ENCODE data around the gene STXBP4. TPM values are rescaled to one million over a fixed set of nuclear protein-coding genes. Genes with fewer than 3 reads are reported as not detected.

The STXBP4 gene
- polyA plus RNA-seq (2013, experiment 1 of 2) = 10.7 TPM
- polyA plus RNA-seq (2013, experiment 2 of 2) = 11.0 TPM

- H3K18ac ChIP-seq (ENCODE audit: low read length) = peak within 1 kb of the TSS; percentile 96
- peak within 1 kb of the TSS; percentile 73 for H3K27ac ChIP-seq (replicated peaks; ENCODE audit: low read length)
- peak within 1 kb of the TSS; percentile 53 for H4K8ac ChIP-seq (ENCODE audit: low read depth, low read length)
- H3K27me3 ChIP-seq (ENCODE audit: control insufficient read depth in 3 of 3, insufficient read depth in 3 of 3, low read depth in 1 of 3, low read length in 3 of 3) = no peaks in the 10 kb centered on the region
- H2BK12ac ChIP-seq (ENCODE audit: low read length) = no peak within 1 kb of the TSS
- H3K23ac ChIP-seq (ENCODE audit: low read depth, low read length, poor library complexity) = peak within 1 kb of the TSS; percentile 29
- H3K36me3 ChIP-seq (replicated peaks in 1 of 2; ENCODE audit: control insufficient read depth in 2 of 2, insufficient read depth in 2 of 2, low read length in 2 of 2) = peaks cover 1 to 32% of the 10 kb centered on the region in 2 donors
- peak within 1 kb of the TSS; percentile 71 for H3K4me2 ChIP-seq (ENCODE audit: insufficient read depth, low read length, poor library complexity, severe bottlenecking)
- no CpG with 5 or more reads among the region's 57 CpGs for WGBS, 2 donors (ENCODE audit: extremely low coverage in 2 of 2, insufficient read length in 2 of 2, insufficient replicate concordance in 1 of 2)
- H3K9me3 ChIP-seq (replicated peaks in 1 of 2; ENCODE audit: control insufficient read depth in 2 of 2, insufficient read depth in 1 of 2, low read depth in 1 of 2, low read length in 2 of 2) = no peaks in the 10 kb centered on the region
- H2BK5ac ChIP-seq (ENCODE audit: low read length) = peak within 1 kb of the TSS; percentile 89
- H3K14ac ChIP-seq (ENCODE audit: low read length) = peak within 1 kb of the TSS; percentile 84
- peak within 1 kb of the TSS; percentile 93 for H2AFZ ChIP-seq (ENCODE audit: low read length)
- H3K4me1 ChIP-seq (ENCODE audit: control insufficient read depth in 2 of 2, insufficient read depth in 1 of 2, low read depth in 1 of 2, low read length in 2 of 2) = peaks cover 1 to 2% of the 10 kb centered on the region in 2 donors
- H4K91ac ChIP-seq (ENCODE audit: low read depth, low read length, poor library complexity) = no peak within 1 kb of the TSS
- DNase-seq (ENCODE audit: low spot score) = peak; percentile 96
- peak within 1 kb of the TSS; percentile 82 for H2AK5ac ChIP-seq (ENCODE audit: low read depth, low read length)
- H3K4me3 ChIP-seq (ENCODE audit: low read length in 2 of 2) = peak within 1 kb of the TSS; percentile 86 to 88
- peak within 1 kb of the TSS; percentile 42 for H2BK120ac ChIP-seq (ENCODE audit: low read depth, low read length)
- H3K79me1 ChIP-seq (ENCODE audit: low read depth, low read length) = peaks cover 2% of the 10 kb centered on the region
- no peak within 1 kb of the TSS for H2BK15ac ChIP-seq (ENCODE audit: low read length)
- H3K4ac ChIP-seq (ENCODE audit: low read length) = no peak within 1 kb of the TSS
- peak within 1 kb of the TSS; percentile 90 for H3K9ac ChIP-seq (ENCODE audit: low read depth, low read length, poor library complexity)
These were observed at the start of gene STXBP4, which contains the start of gene COX11 for GRCh38 chr17:54968262-54968987. TSS of gene STXBP4 (plus strand) at chr17:54968765. CDS start at chr17:54986220, 17,455 bp downstream. TSS of gene COX11 (minus strand) at chr17:54968654. CDS start at chr17:54968646, 8 bp downstream.

GRCh38 chr17:54919425-54919824 lies 49.1 kb upstream of the STXBP4 start:
- no peak overlapping the region for H2BK5ac ChIP-seq (ENCODE audit: low read length)
- no peak overlapping the region for H2AFZ ChIP-seq (ENCODE audit: low read length)
- no peak overlapping the region for H2BK120ac ChIP-seq (ENCODE audit: low read depth, low read length)
- no peak overlapping the region for H4K8ac ChIP-seq (ENCODE audit: low read depth, low read length)
- no peak overlapping the region for H2AK5ac ChIP-seq (ENCODE audit: low read depth, low read length)
- H3K36me3 ChIP-seq (replicated peaks in 1 of 2; ENCODE audit: control insufficient read depth in 2 of 2, insufficient read depth in 2 of 2, low read length in 2 of 2) = peaks cover 15 to 53% of the 10 kb centered on the region in 2 donors
- H4K91ac ChIP-seq (ENCODE audit: low read depth, low read length, poor library complexity) = no peak overlapping the region
- no peak overlapping the region for H3K9ac ChIP-seq (ENCODE audit: low read depth, low read length, poor library complexity)
- no peak overlapping the region for H3K18ac ChIP-seq (ENCODE audit: low read length)
- no peak overlapping the region for H3K4me3 ChIP-seq (ENCODE audit: low read length in 2 of 2)
- H3K4ac ChIP-seq (ENCODE audit: low read length) = no peak overlapping the region
- H2BK12ac ChIP-seq (ENCODE audit: low read length) = no peak overlapping the region
- H3K4me1 ChIP-seq (ENCODE audit: control insufficient read depth in 2 of 2, insufficient read depth in 1 of 2, low read depth in 1 of 2, low read length in 2 of 2) = no peaks in the 10 kb centered on the region
- H3K27ac ChIP-seq (replicated peaks; ENCODE audit: low read length) = no peak overlapping the region
- no peaks in the 10 kb centered on the region for H3K79me1 ChIP-seq (ENCODE audit: low read depth, low read length)
- no peak overlapping the region for H3K23ac ChIP-seq (ENCODE audit: low read depth, low read length, poor library complexity)
- no peak overlapping the region for H3K4me2 ChIP-seq (ENCODE audit: insufficient read depth, low read length, poor library complexity, severe bottlenecking)
- no peak overlapping the region for H3K14ac ChIP-seq (ENCODE audit: low read length)
- H3K27me3 ChIP-seq (ENCODE audit: control insufficient read depth in 3 of 3, insufficient read depth in 3 of 3, low read depth in 1 of 3, low read length in 3 of 3) = no peaks in the 10 kb centered on the region
- peaks cover 6 to 21% of the 10 kb centered on the region in 2 donors for H3K9me3 ChIP-seq (replicated peaks in 1 of 2; ENCODE audit: control insufficient read depth in 2 of 2, insufficient read depth in 1 of 2, low read depth in 1 of 2, low read length in 2 of 2)
- DNase-seq (ENCODE audit: low spot score) = no peak
- no peak overlapping the region for H2BK15ac ChIP-seq (ENCODE audit: low read length)

GRCh38 chr17:54920819-54921218 lies 47.7 kb upstream of the STXBP4 start:
- Histone ChIP-seq H3K18ac (ENCODE audit: low read length) (no peak overlapping the region), H3K4me2 (ENCODE audit: insufficient read depth, low read length, poor library complexity, severe bottlenecking) (no peak overlapping the region), H3K27me3 (ENCODE audit: control insufficient read depth in 3 of 3, insufficient read depth in 3 of 3, low read depth in 1 of 3, low read length in 3 of 3) (no peaks in the 10 kb centered on the region), H3K23ac (ENCODE audit: low read depth, low read length, poor library complexity) (no peak overlapping the region), H3K4me1 (ENCODE audit: control insufficient read depth in 2 of 2, insufficient read depth in 1 of 2, low read depth in 1 of 2, low read length in 2 of 2) (no peaks in the 10 kb centered on the region), H3K4me3 (ENCODE audit: low read length in 2 of 2) (no peak overlapping the region), H3K36me3 (replicated peaks in 1 of 2; ENCODE audit: control insufficient read depth in 2 of 2, insufficient read depth in 2 of 2, low read length in 2 of 2) (peaks cover 15 to 42% of the 10 kb centered on the region in 2 donors), H2BK5ac (ENCODE audit: low read length) (no peak overlapping the region), H2BK15ac (ENCODE audit: low read length) (no peak overlapping the region), H3K9me3 (replicated peaks in 1 of 2; ENCODE audit: control insufficient read depth in 2 of 2, insufficient read depth in 1 of 2, low read depth in 1 of 2, low read length in 2 of 2) (peaks cover 4 to 18% of the 10 kb centered on the region in 2 donors), H3K79me1 (ENCODE audit: low read depth, low read length) (no peaks in the 10 kb centered on the region), H4K8ac (ENCODE audit: low read depth, low read length) (no peak overlapping the region), H4K91ac (ENCODE audit: low read depth, low read length, poor library complexity) (no peak overlapping the region), H3K4ac (ENCODE audit: low read length) (no peak overlapping the region), H2AFZ (ENCODE audit: low read length) (no peak overlapping the region), H3K14ac (ENCODE audit: low read length) (no peak overlapping the region), H2BK120ac (ENCODE audit: low read depth, low read length) (no peak overlapping the region), H2AK5ac (ENCODE audit: low read depth, low read length) (no peak overlapping the region), H3K9ac (ENCODE audit: low read depth, low read length, poor library complexity) (no peak overlapping the region), H2BK12ac (ENCODE audit: low read length) (no peak overlapping the region), H3K27ac (replicated peaks; ENCODE audit: low read length) (no peak overlapping the region)
- WGBS, 2 donors (ENCODE audit: extremely low coverage in 2 of 2, insufficient read length in 2 of 2, insufficient replicate concordance in 1 of 2) = no CpG with 5 or more reads among the region's 6 CpGs
- no peak for DNase-seq (ENCODE audit: low spot score)

GRCh38 chr17:54924405-54924804 lies 44.2 kb upstream of the STXBP4 start:
- no peak overlapping the region for H2BK120ac ChIP-seq (ENCODE audit: low read depth, low read length)
- H4K91ac ChIP-seq (ENCODE audit: low read depth, low read length, poor library complexity) = no peak overlapping the region
- no peak overlapping the region for H2AFZ ChIP-seq (ENCODE audit: low read length)
- no peak overlapping the region for H3K9ac ChIP-seq (ENCODE audit: low read depth, low read length, poor library complexity)
- no peak overlapping the region for H3K14ac ChIP-seq (ENCODE audit: low read length)
- H3K36me3 ChIP-seq (replicated peaks in 1 of 2; ENCODE audit: control insufficient read depth in 2 of 2, insufficient read depth in 2 of 2, low read length in 2 of 2) = peaks cover 10% of the 10 kb centered on the region in 2 donors
- H2BK5ac ChIP-seq (ENCODE audit: low read length) = no peak overlapping the region
- no peak overlapping the region for H2BK12ac ChIP-seq (ENCODE audit: low read length)
- H3K23ac ChIP-seq (ENCODE audit: low read depth, low read length, poor library complexity) = no peak overlapping the region
- H3K4me1 ChIP-seq (ENCODE audit: control insufficient read depth in 2 of 2, insufficient read depth in 1 of 2, low read depth in 1 of 2, low read length in 2 of 2) = peaks cover 0 to 3% of the 10 kb centered on the region in 2 donors
- DNase-seq (ENCODE audit: low spot score) = no peak
- H3K4me3 ChIP-seq (ENCODE audit: low read length in 2 of 2) = no peak overlapping the region
- no peak overlapping the region for H3K4ac ChIP-seq (ENCODE audit: low read length)
- H2AK5ac ChIP-seq (ENCODE audit: low read depth, low read length) = no peak overlapping the region
- no peak overlapping the region for H2BK15ac ChIP-seq (ENCODE audit: low read length)
- WGBS, 2 donors (ENCODE audit: extremely low coverage in 2 of 2, insufficient read length in 2 of 2, insufficient replicate concordance in 1 of 2) = no CpG with 5 or more reads among the region's 5 CpGs
- H3K27me3 ChIP-seq (ENCODE audit: control insufficient read depth in 3 of 3, insufficient read depth in 3 of 3, low read depth in 1 of 3, low read length in 3 of 3) = no peaks in the 10 kb centered on the region
- H3K4me2 ChIP-seq (ENCODE audit: insufficient read depth, low read length, poor library complexity, severe bottlenecking) = no peak overlapping the region
- no peaks in the 10 kb centered on the region for H3K9me3 ChIP-seq (replicated peaks in 1 of 2; ENCODE audit: control insufficient read depth in 2 of 2, insufficient read depth in 1 of 2, low read depth in 1 of 2, low read length in 2 of 2)
- H4K8ac ChIP-seq (ENCODE audit: low read depth, low read length) = no peak overlapping the region
- no peaks in the 10 kb centered on the region for H3K79me1 ChIP-seq (ENCODE audit: low read depth, low read length)
- H3K18ac ChIP-seq (ENCODE audit: low read length) = no peak overlapping the region
- H3K27ac ChIP-seq (replicated peaks; ENCODE audit: low read length) = no peak overlapping the region

Data from neuronal stem cell (in vitro differentiated cells).